GM12875 (cell line): ENCODE data around the gene KLHL13.
A peak's percentile ranks its signal among the peaks of the same experiment; 100 is the strongest.

Source experiments
- H3K4me3 ChIP-seq: one replicate; pipeline ENCODE4 v1.5.1; 2011; ENCODE audit warnings: low read depth, low read length, control low read depth
- TF ChIP-seq, protein P1 (sequence below): IDR thresholded peaks from 2 replicates; pipeline ENCODE4 v1.5.1; 2011; ENCODE audit warnings: low read depth, mild to moderate bottlenecking, control low read depth, inconsistent platforms, low read length, moderate library complexity, borderline replicate concordance; ENCODE audit not compliant: insufficient read depth

Gene KLHL13, protein sequence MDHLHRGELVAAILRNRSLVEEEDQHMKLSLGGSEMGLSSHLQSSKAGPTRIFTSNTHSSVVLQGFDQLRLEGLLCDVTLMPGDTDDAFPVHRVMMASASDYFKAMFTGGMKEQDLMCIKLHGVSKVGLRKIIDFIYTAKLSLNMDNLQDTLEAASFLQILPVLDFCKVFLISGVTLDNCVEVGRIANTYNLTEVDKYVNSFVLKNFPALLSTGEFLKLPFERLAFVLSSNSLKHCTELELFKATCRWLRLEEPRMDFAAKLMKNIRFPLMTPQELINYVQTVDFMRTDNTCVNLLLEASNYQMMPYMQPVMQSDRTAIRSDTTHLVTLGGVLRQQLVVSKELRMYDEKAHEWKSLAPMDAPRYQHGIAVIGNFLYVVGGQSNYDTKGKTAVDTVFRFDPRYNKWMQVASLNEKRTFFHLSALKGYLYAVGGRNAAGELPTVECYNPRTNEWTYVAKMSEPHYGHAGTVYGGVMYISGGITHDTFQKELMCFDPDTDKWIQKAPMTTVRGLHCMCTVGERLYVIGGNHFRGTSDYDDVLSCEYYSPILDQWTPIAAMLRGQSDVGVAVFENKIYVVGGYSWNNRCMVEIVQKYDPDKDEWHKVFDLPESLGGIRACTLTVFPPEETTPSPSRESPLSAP

GRCh38 chrX:118116713-118117550, at the start of gene KLHL13:
Gene KLHL13, minus strand, starts transcription at chrX:118116810. Its CDS starts 88,337 bp downstream, at chrX:118028473.
- peak within 1 kb of the TSS; percentile 78 for H3K4me3 ChIP-seq
- TF ChIP-seq, protein P1, sequence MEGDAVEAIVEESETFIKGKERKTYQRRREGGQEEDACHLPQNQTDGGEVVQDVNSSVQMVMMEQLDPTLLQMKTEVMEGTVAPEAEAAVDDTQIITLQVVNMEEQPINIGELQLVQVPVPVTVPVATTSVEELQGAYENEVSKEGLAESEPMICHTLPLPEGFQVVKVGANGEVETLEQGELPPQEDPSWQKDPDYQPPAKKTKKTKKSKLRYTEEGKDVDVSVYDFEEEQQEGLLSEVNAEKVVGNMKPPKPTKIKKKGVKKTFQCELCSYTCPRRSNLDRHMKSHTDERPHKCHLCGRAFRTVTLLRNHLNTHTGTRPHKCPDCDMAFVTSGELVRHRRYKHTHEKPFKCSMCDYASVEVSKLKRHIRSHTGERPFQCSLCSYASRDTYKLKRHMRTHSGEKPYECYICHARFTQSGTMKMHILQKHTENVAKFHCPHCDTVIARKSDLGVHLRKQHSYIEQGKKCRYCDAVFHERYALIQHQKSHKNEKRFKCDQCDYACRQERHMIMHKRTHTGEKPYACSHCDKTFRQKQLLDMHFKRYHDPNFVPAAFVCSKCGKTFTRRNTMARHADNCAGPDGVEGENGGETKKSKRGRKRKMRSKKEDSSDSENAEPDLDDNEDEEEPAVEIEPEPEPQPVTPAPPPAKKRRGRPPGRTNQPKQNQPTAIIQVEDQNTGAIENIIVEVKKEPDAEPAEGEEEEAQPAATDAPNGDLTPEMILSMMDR, result no peak

GRCh38 chrX:118164138-118164537, 47.5 kb upstream of the KLHL13 start:
- TF ChIP-seq, protein P1, result no peak
- H3K4me3 ChIP-seq, result no peak overlapping the region

GRCh38 chrX:118156953-118157608, 40.5 kb upstream of the KLHL13 start:
- TF ChIP-seq, protein P1, result no peak

DNA sequence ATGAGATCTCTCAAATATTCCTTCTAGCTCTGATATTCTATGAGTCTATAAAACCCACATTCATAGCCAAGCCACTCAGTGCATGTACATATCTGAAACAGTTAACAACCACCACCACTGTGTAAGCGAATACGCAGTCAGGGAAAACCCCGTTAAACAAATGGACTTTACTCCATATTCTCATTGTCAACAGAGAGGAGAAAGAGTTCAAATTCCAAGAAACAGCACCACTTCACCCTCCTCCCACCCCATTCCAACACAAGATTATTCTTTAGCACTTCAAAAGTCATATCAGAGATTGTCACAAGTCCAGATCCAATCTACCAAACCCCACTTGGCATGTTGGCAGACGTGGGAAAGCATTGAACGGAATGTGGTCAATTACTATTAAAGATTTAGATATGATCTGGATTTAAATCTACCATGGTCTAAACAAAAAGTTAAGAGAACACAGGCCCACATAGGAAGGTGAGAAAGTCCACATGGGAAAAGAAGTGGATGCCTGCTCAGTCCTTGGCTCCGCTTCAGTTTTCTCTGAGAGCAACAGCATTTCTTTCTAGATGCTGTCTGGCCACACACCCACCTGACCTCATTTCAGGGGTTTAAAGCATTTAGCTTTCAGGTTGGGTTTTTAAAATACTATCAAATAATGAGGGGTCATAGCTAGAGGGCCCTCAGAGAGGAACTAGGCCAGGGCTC, 39.8 kb upstream of the KLHL13 start:
- no peak overlapping the region for H3K4me3 ChIP-seq
- TF ChIP-seq, protein P1, result no peak

More at GRCh38 chrX:118156953-118157608, 40.5 kb upstream of the KLHL13 start:
- H3K4me3 ChIP-seq, result no peak overlapping the region

DNA sequence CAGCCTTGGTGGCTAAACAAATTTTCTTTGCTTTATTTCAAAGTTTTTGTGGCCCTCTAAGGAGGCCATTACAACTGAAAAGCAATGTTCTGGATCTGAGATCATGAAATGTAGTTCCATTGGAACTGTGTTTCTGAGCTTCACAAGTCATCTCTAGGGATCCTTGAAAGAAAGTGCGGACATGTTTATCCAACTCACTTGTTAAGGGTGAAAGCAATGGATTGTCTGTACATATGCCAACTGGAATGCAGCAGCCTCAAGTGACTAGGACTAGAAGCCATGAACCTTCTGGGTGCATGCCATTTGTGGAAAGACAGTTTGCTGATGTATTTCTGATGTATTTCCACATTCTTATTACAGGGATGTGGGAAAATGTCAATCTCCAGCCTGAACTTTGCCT, 36.7 kb upstream of the KLHL13 start:
- TF ChIP-seq, protein P1, result no peak
- H3K4me3 ChIP-seq, result no peak overlapping the region

DNA sequence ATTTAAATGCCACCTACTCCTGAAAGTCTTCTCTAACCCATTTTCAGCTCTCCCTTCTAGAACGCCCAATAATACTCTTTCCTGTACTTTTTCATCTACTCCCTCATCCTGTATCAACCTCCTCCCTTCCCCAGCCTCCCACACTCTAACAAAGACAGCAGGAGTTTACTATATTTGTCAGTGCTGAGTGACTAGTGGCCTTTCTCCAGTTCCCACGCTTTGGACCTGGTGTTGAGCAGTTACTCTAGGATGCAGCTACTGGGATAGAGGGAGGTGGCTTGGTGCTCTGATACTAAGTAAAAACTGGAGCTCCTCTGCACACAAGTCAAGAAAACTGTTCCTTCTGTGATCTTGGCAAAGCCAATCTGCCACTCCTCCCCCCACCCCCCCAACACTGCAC, 36.1 kb upstream of the KLHL13 start:
- TF ChIP-seq, protein P1, result no peak
- no peak overlapping the region for H3K4me3 ChIP-seq
